ENCODE data around the gene ARHGAP22. TPM values are rescaled to one million over a fixed set of nuclear protein-coding genes. Genes with fewer than 3 reads are reported as not detected.

ARHGAP22 gene
- total and polyA plus RNA-seq, 4 donors, result 0.23 to 2.3 (median 0.54) TPM

- no peak overlapping the region for H3K27ac ChIP-seq (ENCODE audit: low read depth in 1 of 2, low read length in 2 of 2)
- WGBS, result 90% methylated on average over 1 of the region's 1 CpG
- H3K4me3 ChIP-seq (ENCODE audit: low read depth in 1 of 3, low read length in 3 of 3), result no peak overlapping the region
- no peaks in the 10 kb centered on the region for H3K9me3 ChIP-seq (ENCODE audit: control insufficient read depth in 4 of 4, low read length in 3 of 4)
- H3K4me1 ChIP-seq (ENCODE audit: control insufficient read depth in 4 of 4, insufficient read depth in 4 of 4, low read length in 3 of 4), result peaks cover 0 to 8% (median 2%) of the 10 kb centered on the region in 4 donors
- DNase-seq (ENCODE audit: low spot score), result no peak
- no peaks in the 10 kb centered on the region for H3K27me3 ChIP-seq (ENCODE audit: control insufficient read depth in 4 of 4, insufficient read depth in 4 of 4, low read length in 3 of 4)
- H3K36me3 ChIP-seq (ENCODE audit: control insufficient read depth in 4 of 4, insufficient read depth in 3 of 4, low read depth in 1 of 4, low read length in 3 of 4), result no peaks in the 10 kb centered on the region
- TF ChIP-seq FOXA2 (IDR thresholded peaks at IDR 0.05), result no peak
- no peak for TF ChIP-seq JUND (IDR thresholded peaks at IDR 0.05)
- TF ChIP-seq, protein P1, sequence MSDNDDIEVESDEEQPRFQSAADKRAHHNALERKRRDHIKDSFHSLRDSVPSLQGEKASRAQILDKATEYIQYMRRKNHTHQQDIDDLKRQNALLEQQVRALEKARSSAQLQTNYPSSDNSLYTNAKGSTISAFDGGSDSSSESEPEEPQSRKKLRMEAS (IDR thresholded peaks at IDR 0.05), result no peak
- TF ChIP-seq, protein P2, sequence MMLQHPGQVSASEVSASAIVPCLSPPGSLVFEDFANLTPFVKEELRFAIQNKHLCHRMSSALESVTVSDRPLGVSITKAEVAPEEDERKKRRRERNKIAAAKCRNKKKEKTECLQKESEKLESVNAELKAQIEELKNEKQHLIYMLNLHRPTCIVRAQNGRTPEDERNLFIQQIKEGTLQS (IDR thresholded peaks at IDR 0.05), result no peak
- no peak for TF ChIP-seq EGR1 (IDR thresholded peaks at IDR 0.05; ENCODE audit: low read depth in 2 of 2)
- no peak for TF ChIP-seq REST (IDR thresholded peaks at IDR 0.05)
- no peak for TF ChIP-seq SP1 (IDR thresholded peaks at IDR 0.05)
- no peak overlapping the region for H3K9ac ChIP-seq (ENCODE audit: low read depth in 1 of 2, low read length in 2 of 2)
Observed at GRCh38 chr10:48487244-48487643, 117.6 kb downstream of the ARHGAP22 start.

DNA sequence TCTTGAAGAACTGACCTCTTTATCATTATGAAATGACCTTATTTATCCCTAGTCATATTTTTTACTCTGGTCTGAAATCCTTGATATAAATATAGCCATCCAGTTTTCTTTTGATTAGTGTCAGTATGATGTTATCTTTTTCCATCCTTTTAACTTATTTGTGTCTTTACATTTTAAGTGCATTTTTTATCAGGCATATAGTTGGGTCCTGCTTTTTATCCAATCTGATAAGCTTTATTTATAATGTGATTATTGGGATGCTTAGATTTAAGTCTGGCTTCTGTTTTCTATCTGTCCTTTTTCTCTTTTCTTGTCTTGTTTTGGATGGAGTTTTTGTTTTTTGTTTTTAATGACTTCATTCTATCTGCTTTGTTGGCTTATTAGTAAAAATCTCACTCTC is 119.2 kb downstream of the ARHGAP22 start:
- TF ChIP-seq YY1 (IDR thresholded peaks at IDR 0.05) (no peak), RXRA (IDR thresholded peaks at IDR 0.05) (no peak), SP1 (IDR thresholded peaks at IDR 0.05) (no peak), HNF4A (conservative IDR thresholded peaks at IDR 0.05) (no peak), EGR1 (IDR thresholded peaks at IDR 0.05; ENCODE audit: low read depth in 2 of 2) (no peak), TAF1 (conservative IDR thresholded peaks at IDR 0.05) (no peak), NR2F2 (IDR thresholded peaks at IDR 0.05) (no peak), CTCF (IDR thresholded peaks at IDR 0.05; ENCODE audit: low read depth, low read length, missing input control) (no peak), HNF4G (IDR thresholded peaks at IDR 0.05) (no peak), RAD21 (IDR thresholded peaks at IDR 0.05) (no peak), GABPA (IDR thresholded peaks at IDR 0.05 in 1 of 2, conservative IDR thresholded peaks at IDR 0.05 in 1 of 2) (no peak), FOXA2 (IDR thresholded peaks at IDR 0.05) (no peak), FOXA1 (IDR thresholded peaks at IDR 0.05) (no peak), REST (IDR thresholded peaks at IDR 0.05) (no peak), JUND (IDR thresholded peaks at IDR 0.05) (no peak)
- TF ChIP-seq, protein P1 (IDR thresholded peaks at IDR 0.05), result no peak
- TF ChIP-seq, protein P2 (IDR thresholded peaks at IDR 0.05), result no peak
- TF ChIP-seq, protein P3, sequence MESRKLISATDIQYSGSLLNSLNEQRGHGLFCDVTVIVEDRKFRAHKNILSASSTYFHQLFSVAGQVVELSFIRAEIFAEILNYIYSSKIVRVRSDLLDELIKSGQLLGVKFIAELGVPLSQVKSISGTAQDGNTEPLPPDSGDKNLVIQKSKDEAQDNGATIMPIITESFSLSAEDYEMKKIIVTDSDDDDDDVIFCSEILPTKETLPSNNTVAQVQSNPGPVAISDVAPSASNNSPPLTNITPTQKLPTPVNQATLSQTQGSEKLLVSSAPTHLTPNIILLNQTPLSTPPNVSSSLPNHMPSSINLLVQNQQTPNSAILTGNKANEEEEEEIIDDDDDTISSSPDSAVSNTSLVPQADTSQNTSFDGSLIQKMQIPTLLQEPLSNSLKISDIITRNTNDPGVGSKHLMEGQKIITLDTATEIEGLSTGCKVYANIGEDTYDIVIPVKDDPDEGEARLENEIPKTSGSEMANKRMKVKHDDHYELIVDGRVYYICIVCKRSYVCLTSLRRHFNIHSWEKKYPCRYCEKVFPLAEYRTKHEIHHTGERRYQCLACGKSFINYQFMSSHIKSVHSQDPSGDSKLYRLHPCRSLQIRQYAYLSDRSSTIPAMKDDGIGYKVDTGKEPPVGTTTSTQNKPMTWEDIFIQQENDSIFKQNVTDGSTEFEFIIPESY (IDR thresholded peaks at IDR 0.05), result no peak
- Histone ChIP-seq H3K36me3 (ENCODE audit: control insufficient read depth in 4 of 4, insufficient read depth in 3 of 4, low read depth in 1 of 4, low read length in 3 of 4) (no peaks in the 10 kb centered on the region), H3K27ac (ENCODE audit: low read depth in 1 of 2, low read length in 2 of 2) (no peak overlapping the region), H3K4me1 (ENCODE audit: control insufficient read depth in 4 of 4, insufficient read depth in 4 of 4, low read length in 3 of 4) (peaks cover 0 to 8% (median 2%) of the 10 kb centered on the region in 4 donors), H3K9me3 (ENCODE audit: control insufficient read depth in 4 of 4, low read length in 3 of 4) (no peaks in the 10 kb centered on the region), H3K27me3 (ENCODE audit: control insufficient read depth in 4 of 4, insufficient read depth in 4 of 4, low read length in 3 of 4) (no peaks in the 10 kb centered on the region), H3K4me3 (ENCODE audit: low read depth in 1 of 3, low read length in 3 of 3) (no peak overlapping the region), H3K9ac (ENCODE audit: low read depth in 1 of 2, low read length in 2 of 2) (no peak overlapping the region)
- DNase-seq (ENCODE audit: low spot score), result no peak
